Measurements from ENCODE around the gene ZNF573. TPM values are rescaled to one million over a fixed set of nuclear protein-coding genes. Genes with fewer than 3 reads are reported as not detected.
A peak's percentile ranks its signal among the peaks of the same experiment; 100 is the strongest.

The ZNF573 gene
- 6.3 and 7.5 TPM in 2 replicates for total RNA-seq
- polyA plus RNA-seq, result 0.38 and 1.4 TPM in 2 replicates
- 1.2 and 1.8 TPM in 2 replicates for polyA plus RNA-seq (2011; cell fraction: cytosol; rRNA removed)
- 4.1 and 29.0 TPM in 2 replicates for polyA plus RNA-seq (2011; cell fraction: nucleus; rRNA removed)
- polyA plus RNA-seq (2012), result 1.3 and 3.4 TPM in 2 replicates
- 5.2 and 11.5 TPM in 2 replicates for polyA minus RNA-seq
- 7.8 TPM for polyA minus RNA-seq (2011; cell fraction: cytosol; rRNA and poly(A)+ RNA removed)
- polyA minus RNA-seq (2011; cell fraction: nucleus; rRNA and poly(A)+ RNA removed), result 4.2 and 6.0 TPM in 2 replicates
- percentile 45 among the genes with signal in this experiment for Bru-seq, nascent RNA
- BruChase-seq, experiment 1, labeled RNA remaining after a 6-hour chase, result percentile 42 among the genes with signal in this experiment
- BruChase-seq, experiment 2, labeled RNA remaining after a 2-hour chase, result percentile 43 among the genes with signal in this experiment
- long read RNA-seq, partial matches to known transcripts, result 0 of 1 reads
- long read RNA-seq, other reads (novel, unspliced or antisense), result 1 of 1 reads

- no peaks in the 10 kb centered on the region for H3K9me3 ChIP-seq (replicated peaks; ENCODE audit: control insufficient read depth, insufficient read depth, low read length)
- ChIA-PET CTCF (interaction anchor here (0.6 to 1.6 kb wide), 8 partner anchors 9 to 417 kb away, joined by 3 to 5 read pairs (median 3); partner anchors contain the start of genes ZNF540 and ZNF571), POLR2A (interaction anchor here (0.6 to 1.3 kb wide), 5 partner anchors 87 to 930 kb away, joined by 3 to 4 read pairs (median 3); partner anchors contain the start of gene ZNF345)
- H3K27ac ChIP-seq (ENCODE audit: insufficient read depth, low read depth, low read length), result peak within 1 kb of the TSS; percentile 18
- peak within 1 kb of the TSS; percentile 52 for H3K4me2 ChIP-seq (ENCODE audit: insufficient read depth, low read length)
- peaks cover 2% of the 10 kb centered on the region for H3K79me2 ChIP-seq (ENCODE audit: control insufficient read depth, insufficient read depth, low read length)
- BruUV-seq (replicated peaks), result TSS peak; percentile 42
- no peaks in the 10 kb centered on the region for H3K27me3 ChIP-seq (ENCODE audit: control insufficient read depth in 2 of 2, insufficient read depth in 2 of 2, low read length in 2 of 2)
- H3K9ac ChIP-seq (replicated peaks; ENCODE audit: extremely low read depth, insufficient read depth, low read length), result peak within 1 kb of the TSS; percentile 49
- H3K4me3 ChIP-seq (replicated peaks in 1 of 3; ENCODE audit: insufficient read depth in 1 of 3, low read depth in 1 of 3, low read length in 3 of 3), result peak within 1 kb of the TSS; percentile 44 to 76 (median 52)
- peak; percentile 92 for DNase-seq (ENCODE audit: low read depth, low spot score)
- H3K9me1 ChIP-seq (replicated peaks; ENCODE audit: control insufficient read depth, extremely low read depth, insufficient read depth, low read length), result no peaks in the 10 kb centered on the region
- intact Hi-C loops (cut with micrococcal nuclease) (loop anchor here (1.0 to 2.0 kb wide), 2 partner anchors 61 to 408 kb away; partner anchors contain the start of genes ZNF527 and ZNF607), dilution Hi-C loops (cut with MboI; ENCODE audit: extremely low pct_ligation_motif_present, low sequenced_read_pairs) (no loop called here)
- peaks cover 2% of the 10 kb centered on the region for H3K4me1 ChIP-seq (ENCODE audit: control insufficient read depth, extremely low read depth, insufficient read depth, low read length)
- TF ChIP-seq JUN (IDR thresholded peaks at IDR 0.05; ENCODE audit: borderline replicate concordance, insufficient read depth, insufficient read length, low read depth), result no peak
- TF ChIP-seq POLR2A (IDR thresholded peaks at IDR 0.05; ENCODE audit: low read depth, low read length), result peak; percentile 78
- peak in 1 of 2 donors; percentile 32 for TF ChIP-seq CTCF (IDR thresholded peaks at IDR 0.05; ENCODE audit: extremely low read depth in 1 of 2, insufficient read depth in 1 of 2, low read depth in 1 of 2, low read length in 2 of 2)
- TF ChIP-seq POLR2AphosphoS5 (IDR thresholded peaks at IDR 0.05; ENCODE audit: insufficient read depth, low read depth, low read length), result peak; percentile 80
- TF ChIP-seq MYC (IDR thresholded peaks at IDR 0.05; ENCODE audit: low read depth, low read length), result no peak
- peak within 1 kb of the TSS; percentile 93 for H2AFZ ChIP-seq (ENCODE audit: low read depth, low read length)
- peak; percentile 94 for FAIRE-seq
- H3K36me3 ChIP-seq (ENCODE audit: control insufficient read depth in 2 of 2, extremely low read depth in 1 of 2, insufficient read depth in 2 of 2, low read length in 2 of 2), result no peaks in the 10 kb centered on the region
- H4K20me1 ChIP-seq (replicated peaks; ENCODE audit: control insufficient read depth, extremely low read depth, insufficient read depth, low read length), result no peaks in the 10 kb centered on the region
These were observed at the start of gene ZNF573 for GRCh38 chr19:37779127-37780005. ZNF573 (minus strand) TSS chr19:37779586; CDS start chr19:37773729, 5,857 bp downstream.
